ENCODE data around the gene OR13G1.

DNA sequence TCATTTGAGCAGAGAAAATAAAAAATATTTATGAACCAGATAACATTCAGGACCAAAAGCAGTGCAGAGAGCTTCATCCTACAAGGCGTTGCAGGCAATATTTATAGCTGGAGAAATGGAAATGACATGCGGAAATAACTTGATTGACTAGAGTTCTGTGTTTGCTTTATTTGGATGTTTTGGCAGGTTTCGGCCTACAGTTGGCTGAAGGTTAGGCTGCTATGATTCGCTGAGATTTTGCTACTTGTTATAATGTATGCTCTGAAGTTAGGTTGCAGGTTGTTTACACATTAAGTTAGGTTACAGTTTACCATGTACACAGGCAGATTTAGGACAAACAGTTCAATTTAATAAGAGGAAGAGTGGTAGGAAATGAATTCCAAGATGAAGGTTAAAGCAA, 632 bp upstream of the OR13G1 start:
- TF ChIP-seq, protein P1, sequence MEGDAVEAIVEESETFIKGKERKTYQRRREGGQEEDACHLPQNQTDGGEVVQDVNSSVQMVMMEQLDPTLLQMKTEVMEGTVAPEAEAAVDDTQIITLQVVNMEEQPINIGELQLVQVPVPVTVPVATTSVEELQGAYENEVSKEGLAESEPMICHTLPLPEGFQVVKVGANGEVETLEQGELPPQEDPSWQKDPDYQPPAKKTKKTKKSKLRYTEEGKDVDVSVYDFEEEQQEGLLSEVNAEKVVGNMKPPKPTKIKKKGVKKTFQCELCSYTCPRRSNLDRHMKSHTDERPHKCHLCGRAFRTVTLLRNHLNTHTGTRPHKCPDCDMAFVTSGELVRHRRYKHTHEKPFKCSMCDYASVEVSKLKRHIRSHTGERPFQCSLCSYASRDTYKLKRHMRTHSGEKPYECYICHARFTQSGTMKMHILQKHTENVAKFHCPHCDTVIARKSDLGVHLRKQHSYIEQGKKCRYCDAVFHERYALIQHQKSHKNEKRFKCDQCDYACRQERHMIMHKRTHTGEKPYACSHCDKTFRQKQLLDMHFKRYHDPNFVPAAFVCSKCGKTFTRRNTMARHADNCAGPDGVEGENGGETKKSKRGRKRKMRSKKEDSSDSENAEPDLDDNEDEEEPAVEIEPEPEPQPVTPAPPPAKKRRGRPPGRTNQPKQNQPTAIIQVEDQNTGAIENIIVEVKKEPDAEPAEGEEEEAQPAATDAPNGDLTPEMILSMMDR (CRISPR knock-in tag; IDR thresholded peaks at IDR 0.05) = no peak
- TF ChIP-seq, protein P2, sequence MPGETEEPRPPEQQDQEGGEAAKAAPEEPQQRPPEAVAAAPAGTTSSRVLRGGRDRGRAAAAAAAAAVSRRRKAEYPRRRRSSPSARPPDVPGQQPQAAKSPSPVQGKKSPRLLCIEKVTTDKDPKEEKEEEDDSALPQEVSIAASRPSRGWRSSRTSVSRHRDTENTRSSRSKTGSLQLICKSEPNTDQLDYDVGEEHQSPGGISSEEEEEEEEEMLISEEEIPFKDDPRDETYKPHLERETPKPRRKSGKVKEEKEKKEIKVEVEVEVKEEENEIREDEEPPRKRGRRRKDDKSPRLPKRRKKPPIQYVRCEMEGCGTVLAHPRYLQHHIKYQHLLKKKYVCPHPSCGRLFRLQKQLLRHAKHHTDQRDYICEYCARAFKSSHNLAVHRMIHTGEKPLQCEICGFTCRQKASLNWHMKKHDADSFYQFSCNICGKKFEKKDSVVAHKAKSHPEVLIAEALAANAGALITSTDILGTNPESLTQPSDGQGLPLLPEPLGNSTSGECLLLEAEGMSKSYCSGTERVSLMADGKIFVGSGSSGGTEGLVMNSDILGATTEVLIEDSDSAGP (CRISPR knock-in tag; IDR thresholded peaks at IDR 0.05; ENCODE audit: borderline replicate concordance) = no peak
- TF ChIP-seq ASH2L (IDR thresholded peaks at IDR 0.05; ENCODE audit: insufficient read length, low read depth, low read length) (no peak), KLF16 (CRISPR knock-in tag; IDR thresholded peaks at IDR 0.05) (no peak), ZC3H4 (CRISPR knock-in tag; IDR thresholded peaks at IDR 0.05; ENCODE audit: borderline replicate concordance) (no peak), GLI4 (CRISPR knock-in tag; IDR thresholded peaks at IDR 0.05; ENCODE audit: borderline replicate concordance) (no peak), ZBTB40 (IDR thresholded peaks at IDR 0.05) (no peak), ZBTB40 (CRISPR knock-in tag; IDR thresholded peaks at IDR 0.05) (no peak), EZH2 (conservative IDR thresholded peaks at IDR 0.05; ENCODE audit: low read depth, low read length) (no peak), ZBTB49 (CRISPR knock-in tag; IDR thresholded peaks at IDR 0.05; ENCODE audit: borderline replicate concordance) (no peak), NR3C1 (CRISPR knock-in tag; IDR thresholded peaks at IDR 0.05) (no peak), FOXJ3 (CRISPR knock-in tag; IDR thresholded peaks at IDR 0.05; ENCODE audit: borderline replicate concordance) (no peak), BRCA1 (CRISPR knock-in tag; IDR thresholded peaks at IDR 0.05) (no peak), JUNB (CRISPR knock-in tag; IDR thresholded peaks at IDR 0.05; ENCODE audit: borderline replicate concordance) (no peak)
- TF ChIP-seq, protein P3, sequence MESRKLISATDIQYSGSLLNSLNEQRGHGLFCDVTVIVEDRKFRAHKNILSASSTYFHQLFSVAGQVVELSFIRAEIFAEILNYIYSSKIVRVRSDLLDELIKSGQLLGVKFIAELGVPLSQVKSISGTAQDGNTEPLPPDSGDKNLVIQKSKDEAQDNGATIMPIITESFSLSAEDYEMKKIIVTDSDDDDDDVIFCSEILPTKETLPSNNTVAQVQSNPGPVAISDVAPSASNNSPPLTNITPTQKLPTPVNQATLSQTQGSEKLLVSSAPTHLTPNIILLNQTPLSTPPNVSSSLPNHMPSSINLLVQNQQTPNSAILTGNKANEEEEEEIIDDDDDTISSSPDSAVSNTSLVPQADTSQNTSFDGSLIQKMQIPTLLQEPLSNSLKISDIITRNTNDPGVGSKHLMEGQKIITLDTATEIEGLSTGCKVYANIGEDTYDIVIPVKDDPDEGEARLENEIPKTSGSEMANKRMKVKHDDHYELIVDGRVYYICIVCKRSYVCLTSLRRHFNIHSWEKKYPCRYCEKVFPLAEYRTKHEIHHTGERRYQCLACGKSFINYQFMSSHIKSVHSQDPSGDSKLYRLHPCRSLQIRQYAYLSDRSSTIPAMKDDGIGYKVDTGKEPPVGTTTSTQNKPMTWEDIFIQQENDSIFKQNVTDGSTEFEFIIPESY (CRISPR knock-in tag; IDR thresholded peaks at IDR 0.05) = no peak

Measured in HepG2 (cell line).